GM23338 (cell line): ENCODE results near the gene GALC.

Experiments used
- CREB1 ChIP-seq: fragments of 250-450 bp; sonication (Bioruptor Pico); IDR thresholded peaks from 2 replicates; pipeline ENCODE4 v1.5.0; 2020; ENCODE audit warnings: low read depth, mild to moderate bottlenecking, moderate library complexity
- EZH2 ChIP-seq: fragments of 200-600 bp; sonication (generic); IDR thresholded peaks from one replicate; pipeline ENCODE4 v1.8.0; 2017; ENCODE audit warnings: antibody characterized with exemption, mild to moderate bottlenecking, low read depth; ENCODE audit not compliant: unreplicated experiment
- EZH2phosphoT487 ChIP-seq: fragments of 200-600 bp; sonication (generic); IDR thresholded peaks from one replicate; pipeline ENCODE4 v1.8.1; 2018; ENCODE audit warnings: antibody characterized with exemption; ENCODE audit not compliant: unreplicated experiment
- POLR2AphosphoS5 ChIP-seq: IDR thresholded peaks from 2 replicates; pipeline ENCODE4 v1.6.1; 2016; ENCODE audit warnings: antibody characterized with exemption, low read depth
- TF ChIP-seq, protein P1 (sequence below), 2 experiments: fragments of 200-600 bp in 1 of 2; sonication (generic) in 1 of 2; conservative IDR thresholded peaks; 2 replicates each; pipeline versions ENCODE4 v1.5.1 to v1.6.1; 2016 to 2017; ENCODE audit warnings: antibody characterized with exemption in 2 of 2, low read depth in 2 of 2, mild to moderate bottlenecking in 2 of 2, moderate library complexity in 1 of 2
- TF ChIP-seq, protein P2 (sequence below): IDR thresholded peaks from one replicate; pipeline ENCODE4 v1.6.1; 2018; ENCODE audit warnings: antibody characterized with exemption; ENCODE audit not compliant: unreplicated experiment

DNA sequence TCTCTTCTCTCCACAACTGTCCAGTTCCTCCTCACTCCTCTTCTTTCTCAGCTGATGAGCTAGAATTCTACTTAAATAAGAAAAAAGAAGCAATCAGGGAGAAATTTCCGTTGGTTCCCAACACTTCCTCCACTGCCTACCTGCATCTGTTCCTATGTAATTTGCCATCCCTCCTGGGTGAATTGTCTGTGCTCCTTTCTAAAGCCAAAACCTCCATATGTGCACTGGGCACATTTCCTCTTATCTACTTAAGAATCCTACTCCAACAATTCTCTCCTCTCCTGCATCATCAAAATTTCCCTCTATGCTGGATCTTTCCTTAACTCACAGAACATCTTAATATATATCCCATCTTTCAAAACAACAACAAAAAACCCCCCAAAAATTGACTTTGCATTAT lies 47.2 kb upstream of the GALC start:
- TF ChIP-seq, protein P1, sequence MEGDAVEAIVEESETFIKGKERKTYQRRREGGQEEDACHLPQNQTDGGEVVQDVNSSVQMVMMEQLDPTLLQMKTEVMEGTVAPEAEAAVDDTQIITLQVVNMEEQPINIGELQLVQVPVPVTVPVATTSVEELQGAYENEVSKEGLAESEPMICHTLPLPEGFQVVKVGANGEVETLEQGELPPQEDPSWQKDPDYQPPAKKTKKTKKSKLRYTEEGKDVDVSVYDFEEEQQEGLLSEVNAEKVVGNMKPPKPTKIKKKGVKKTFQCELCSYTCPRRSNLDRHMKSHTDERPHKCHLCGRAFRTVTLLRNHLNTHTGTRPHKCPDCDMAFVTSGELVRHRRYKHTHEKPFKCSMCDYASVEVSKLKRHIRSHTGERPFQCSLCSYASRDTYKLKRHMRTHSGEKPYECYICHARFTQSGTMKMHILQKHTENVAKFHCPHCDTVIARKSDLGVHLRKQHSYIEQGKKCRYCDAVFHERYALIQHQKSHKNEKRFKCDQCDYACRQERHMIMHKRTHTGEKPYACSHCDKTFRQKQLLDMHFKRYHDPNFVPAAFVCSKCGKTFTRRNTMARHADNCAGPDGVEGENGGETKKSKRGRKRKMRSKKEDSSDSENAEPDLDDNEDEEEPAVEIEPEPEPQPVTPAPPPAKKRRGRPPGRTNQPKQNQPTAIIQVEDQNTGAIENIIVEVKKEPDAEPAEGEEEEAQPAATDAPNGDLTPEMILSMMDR (conservative IDR thresholded peaks at IDR 0.05; ENCODE audit: low read depth in 2 of 2) = no peak
- TF ChIP-seq POLR2AphosphoS5 (no peak), CREB1 (CRISPR knock-in tag) (no peak), EZH2phosphoT487 (no peak), EZH2 (no peak)
- TF ChIP-seq, protein P2, sequence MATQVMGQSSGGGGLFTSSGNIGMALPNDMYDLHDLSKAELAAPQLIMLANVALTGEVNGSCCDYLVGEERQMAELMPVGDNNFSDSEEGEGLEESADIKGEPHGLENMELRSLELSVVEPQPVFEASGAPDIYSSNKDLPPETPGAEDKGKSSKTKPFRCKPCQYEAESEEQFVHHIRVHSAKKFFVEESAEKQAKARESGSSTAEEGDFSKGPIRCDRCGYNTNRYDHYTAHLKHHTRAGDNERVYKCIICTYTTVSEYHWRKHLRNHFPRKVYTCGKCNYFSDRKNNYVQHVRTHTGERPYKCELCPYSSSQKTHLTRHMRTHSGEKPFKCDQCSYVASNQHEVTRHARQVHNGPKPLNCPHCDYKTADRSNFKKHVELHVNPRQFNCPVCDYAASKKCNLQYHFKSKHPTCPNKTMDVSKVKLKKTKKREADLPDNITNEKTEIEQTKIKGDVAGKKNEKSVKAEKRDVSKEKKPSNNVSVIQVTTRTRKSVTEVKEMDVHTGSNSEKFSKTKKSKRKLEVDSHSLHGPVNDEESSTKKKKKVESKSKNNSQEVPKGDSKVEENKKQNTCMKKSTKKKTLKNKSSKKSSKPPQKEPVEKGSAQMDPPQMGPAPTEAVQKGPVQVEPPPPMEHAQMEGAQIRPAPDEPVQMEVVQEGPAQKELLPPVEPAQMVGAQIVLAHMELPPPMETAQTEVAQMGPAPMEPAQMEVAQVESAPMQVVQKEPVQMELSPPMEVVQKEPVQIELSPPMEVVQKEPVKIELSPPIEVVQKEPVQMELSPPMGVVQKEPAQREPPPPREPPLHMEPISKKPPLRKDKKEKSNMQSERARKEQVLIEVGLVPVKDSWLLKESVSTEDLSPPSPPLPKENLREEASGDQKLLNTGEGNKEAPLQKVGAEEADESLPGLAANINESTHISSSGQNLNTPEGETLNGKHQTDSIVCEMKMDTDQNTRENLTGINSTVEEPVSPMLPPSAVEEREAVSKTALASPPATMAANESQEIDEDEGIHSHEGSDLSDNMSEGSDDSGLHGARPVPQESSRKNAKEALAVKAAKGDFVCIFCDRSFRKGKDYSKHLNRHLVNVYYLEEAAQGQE = no peak
